Dermis microvascular lymphatic vessel endothelial cell (primary cell): ENCODE results near the gene GNGT2. TPM values are rescaled to one million over a fixed set of nuclear protein-coding genes. Genes with fewer than 3 reads are reported as not detected.
"Not testable (repeated sequence)": the region's sequence is repeated elsewhere in the genome, so short reads cannot be mapped to it uniquely, and the experiment has no call there.

Experiments
- DNase-seq, 2 donors: peaks; one replicate each; pipeline versions ENCODE4 v3.0.0 to v3.0.0-alpha.2; 2010; ENCODE audit warnings: low read depth in 2 of 2
- total RNA-seq: library from RNA; depleted of rRNA; stranded (reverse); fragments of >200 nt; gene quantifications from 2 replicates; pipeline ENCODE4 v1.2.1, GENCODE V29; 2014

GNGT2 gene
- total RNA-seq, 1 donor from 2014 or later = 2.4 TPM

DNA sequence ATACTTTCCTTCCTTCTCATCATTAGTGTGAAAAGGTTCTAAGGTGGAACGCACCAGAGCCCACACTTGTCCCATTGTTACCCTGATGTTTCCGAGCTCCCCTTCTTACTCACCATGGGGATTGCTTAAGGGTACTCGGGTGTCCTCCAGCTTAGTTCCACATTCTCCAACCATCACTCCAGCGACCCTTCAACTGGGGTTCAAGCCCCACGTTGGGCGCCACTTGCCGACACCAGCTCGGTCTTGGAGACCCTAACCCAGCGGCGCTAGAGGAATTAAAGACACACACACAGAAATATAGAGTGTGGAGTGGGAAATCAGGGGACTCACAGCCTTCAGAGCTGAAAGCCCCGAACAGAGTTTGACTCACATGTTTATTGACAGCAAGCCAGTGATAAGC lies 34.4 kb downstream of the GNGT2 start:
- not testable (repeated sequence) for DNase-seq

DNA sequence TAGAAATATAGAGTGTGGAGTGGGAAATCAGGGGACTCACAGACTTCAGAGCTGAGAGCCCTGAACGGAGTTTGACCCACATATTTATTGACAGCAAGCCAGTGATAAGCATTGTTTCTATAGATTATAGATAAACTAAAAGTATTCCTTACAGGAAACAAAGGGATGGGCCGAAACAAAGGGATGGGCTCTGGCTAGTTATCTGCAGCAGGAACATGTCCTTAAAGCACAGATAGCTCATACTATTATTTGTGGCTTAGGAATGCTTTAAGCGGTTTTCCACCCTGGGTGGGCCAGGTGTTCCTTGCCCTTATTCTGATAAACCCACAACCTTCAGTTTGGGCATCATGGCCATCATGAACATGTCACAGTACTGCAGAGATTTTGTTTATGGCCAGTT lies 39.7 kb downstream of the GNGT2 start:
- DNase-seq = not testable (repeated sequence)

DNA sequence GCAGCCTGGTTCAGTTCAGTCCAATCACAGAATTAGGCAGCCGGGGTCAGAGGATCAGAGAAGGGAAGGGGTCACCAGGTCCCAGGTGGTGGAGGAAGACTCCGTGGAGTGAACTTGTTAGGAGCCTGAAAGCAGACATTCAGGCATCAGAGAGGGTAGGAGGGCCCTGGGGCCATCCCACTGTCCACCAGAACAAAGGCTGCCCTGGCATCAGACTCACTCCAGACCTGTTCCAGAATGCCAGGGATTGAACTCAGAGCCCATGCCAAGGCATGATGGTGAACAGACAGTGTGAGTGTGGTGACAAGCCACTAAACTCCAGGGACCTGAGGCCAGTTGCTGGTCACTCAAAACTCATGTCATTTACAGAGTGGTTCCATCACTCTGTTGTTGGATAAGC lies 40.2 kb downstream of the GNGT2 start:
- no peak for DNase-seq

DNA sequence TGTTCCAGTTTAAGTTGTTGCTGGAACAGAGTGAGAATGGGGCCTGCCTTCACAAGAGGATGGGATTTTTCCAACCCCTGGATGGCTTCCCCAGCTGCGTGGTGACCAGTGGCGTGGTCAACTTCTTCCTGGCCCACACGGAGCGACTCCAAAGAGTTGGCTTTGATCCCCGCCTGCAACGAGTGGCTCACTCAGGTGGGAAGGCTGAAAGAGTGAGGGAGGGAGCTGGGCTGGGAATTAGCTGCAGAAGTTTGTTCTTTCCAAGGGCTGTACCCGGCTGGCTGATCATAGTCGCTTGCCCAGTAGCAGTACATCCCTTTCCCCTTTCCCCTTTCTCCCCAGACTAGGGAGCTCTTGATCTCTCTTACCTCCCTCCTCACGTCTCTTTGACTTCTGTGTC lies 41.7 kb downstream of the GNGT2 start:
- DNase-seq = no peak

DNA sequence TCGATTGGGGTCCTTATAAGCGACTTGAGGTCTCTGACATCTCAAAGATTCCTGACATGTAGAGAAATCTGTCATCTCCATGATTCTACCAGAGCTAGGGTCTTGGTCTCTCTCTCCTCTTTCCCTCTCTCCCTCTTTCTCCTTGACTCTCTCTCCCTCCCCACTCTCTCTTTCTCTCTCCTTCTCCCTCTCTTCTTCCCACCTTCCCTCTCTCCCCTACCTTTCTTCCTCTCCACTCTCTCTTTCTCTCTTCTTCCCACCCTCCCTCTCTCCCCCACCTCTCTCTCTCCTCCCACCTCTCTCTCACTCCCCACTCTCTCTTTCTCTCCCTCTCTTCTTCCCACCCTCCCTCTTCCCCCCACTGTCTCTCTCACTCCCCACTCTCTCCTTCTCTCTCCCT lies 45.2 kb downstream of the GNGT2 start:
- no peak for DNase-seq

DNA sequence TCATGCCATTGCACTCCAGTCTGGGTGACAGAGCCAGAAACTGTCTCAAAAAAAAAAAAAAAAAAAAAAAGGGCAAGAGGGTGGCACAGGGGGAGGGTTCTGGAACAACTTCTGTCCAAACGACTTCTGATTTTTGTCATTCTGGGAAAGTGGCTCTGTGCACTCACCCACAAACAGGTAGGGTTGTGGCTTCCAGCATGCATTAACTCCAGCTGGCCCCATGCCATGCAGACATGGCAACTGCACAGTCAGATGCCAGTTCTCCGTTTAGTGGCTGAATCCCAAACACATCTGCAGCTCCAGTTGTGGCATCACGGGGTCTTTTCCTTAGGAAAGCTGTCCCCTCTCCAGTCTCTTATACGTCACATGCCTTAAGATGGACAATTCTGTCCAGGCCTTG lies 47.5 kb downstream of the GNGT2 start:
- DNase-seq = no peak

DNA sequence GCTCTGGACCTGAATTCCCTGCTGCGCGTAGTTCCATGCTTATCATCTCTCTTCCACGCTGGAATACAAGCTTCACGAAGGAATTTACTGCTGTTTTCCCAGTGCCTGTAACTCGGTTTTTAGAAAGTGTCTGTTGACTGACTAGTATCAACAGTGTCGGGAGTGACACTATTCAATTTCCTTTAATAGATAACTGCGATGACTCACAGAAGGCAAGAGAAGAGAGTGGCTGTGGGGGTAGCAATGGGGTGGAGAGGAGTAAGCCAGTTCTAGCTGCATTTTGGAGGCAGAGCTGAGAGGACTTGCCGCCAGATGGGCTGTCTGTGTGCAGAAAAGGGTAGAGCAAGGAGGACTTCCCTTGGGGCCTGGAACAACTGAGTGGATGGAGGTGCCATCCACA lies 52.6 kb downstream of the GNGT2 start:
- DNase-seq = no peak

DNA sequence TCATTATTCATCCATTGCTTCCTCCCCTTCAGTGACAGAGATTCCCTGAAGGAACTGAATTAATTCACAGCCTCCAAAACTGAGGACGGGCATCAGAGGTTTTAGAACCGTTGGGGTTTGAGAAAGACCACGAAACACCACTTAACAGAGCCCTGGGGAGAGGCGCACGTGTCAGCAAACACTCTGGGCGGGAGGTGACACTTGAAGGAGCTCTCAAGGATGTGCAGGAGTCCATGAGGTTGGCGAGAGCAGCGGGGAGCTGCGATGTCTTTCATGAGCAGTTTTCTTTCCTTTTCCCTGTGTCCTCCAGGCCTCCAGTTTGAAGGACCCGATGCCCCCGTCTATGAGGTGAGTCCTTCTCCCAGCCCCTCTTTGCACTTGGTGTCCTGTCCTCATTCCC lies 54.1 kb downstream of the GNGT2 start:
- DNase-seq = no peak

Other genes with a start within 250 kb of the GNGT2 start
- not detected in 2 replicates for gene GIP, start 242.0 kb downstream of the GNGT2 start, total RNA-seq
- gene IGF2BP1, start 213.2 kb downstream of the GNGT2 start, total RNA-seq = under 0.01 TPM in 2 replicates
- under 0.01 TPM in 1 of 2 replicates, not detected in the other for gene B4GALNT2, start 77.8 kb downstream of the GNGT2 start, total RNA-seq
- 10.0 and 16.9 TPM in 2 replicates for gene ABI3, start 133 bp upstream of the GNGT2 start, total RNA-seq
- gene PHOSPHO1, start 20.2 kb upstream of the GNGT2 start, total RNA-seq = under 0.01 TPM in 1 of 2 replicates, not detected in the other
- 8.6 and 12.5 TPM in 2 replicates for gene ZNF652, start 151.7 kb upstream of the GNGT2 start, total RNA-seq
- 151 and 157 TPM in 2 replicates for gene PHB1, start 204.3 kb upstream of the GNGT2 start, total RNA-seq